Measurements from ENCODE around the gene OGFR.

OGFR gene

DNA sequence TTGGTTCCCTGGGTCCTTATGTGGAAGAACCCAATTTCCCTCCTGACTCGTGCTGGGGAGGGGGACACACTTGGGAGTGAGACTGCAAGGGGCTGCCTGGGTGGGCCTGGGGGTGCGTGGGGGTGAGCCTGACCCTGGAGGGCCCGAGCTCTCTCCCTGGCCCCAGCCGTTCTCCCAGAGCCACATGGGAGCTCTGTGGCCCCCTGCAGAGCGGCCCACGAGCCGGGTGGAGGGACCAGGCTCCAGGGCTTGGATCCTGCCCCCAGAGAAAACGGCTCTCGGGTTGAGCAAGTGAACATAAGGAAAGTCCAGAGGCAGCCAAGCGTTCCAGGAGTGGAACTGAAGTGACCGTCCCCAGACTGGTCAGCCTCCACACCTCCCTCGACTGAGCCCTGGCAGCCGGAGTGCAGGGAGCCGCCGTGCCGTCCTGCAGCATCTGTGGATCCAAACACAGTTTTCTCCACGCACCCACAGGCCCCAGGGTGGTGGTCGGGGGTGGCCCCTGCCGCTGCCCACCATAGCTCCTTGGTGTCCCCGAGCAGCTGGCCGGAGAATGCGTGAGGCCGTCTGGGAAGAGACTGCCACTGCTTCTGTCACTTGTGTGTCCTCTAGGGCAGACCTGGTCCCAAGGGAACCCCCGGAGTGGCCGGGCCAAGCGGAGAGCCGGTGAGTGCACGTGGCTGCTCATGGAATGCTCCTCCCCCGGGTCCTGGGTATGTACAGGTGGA, 22.8 kb downstream of the OGFR start:
- H3K4me3 ChIP-seq (ENCODE audit: low read depth, low read length): no peak overlapping the region
- DNase-seq (ENCODE audit: low read depth): no peak
- TF ChIP-seq, protein P1, sequence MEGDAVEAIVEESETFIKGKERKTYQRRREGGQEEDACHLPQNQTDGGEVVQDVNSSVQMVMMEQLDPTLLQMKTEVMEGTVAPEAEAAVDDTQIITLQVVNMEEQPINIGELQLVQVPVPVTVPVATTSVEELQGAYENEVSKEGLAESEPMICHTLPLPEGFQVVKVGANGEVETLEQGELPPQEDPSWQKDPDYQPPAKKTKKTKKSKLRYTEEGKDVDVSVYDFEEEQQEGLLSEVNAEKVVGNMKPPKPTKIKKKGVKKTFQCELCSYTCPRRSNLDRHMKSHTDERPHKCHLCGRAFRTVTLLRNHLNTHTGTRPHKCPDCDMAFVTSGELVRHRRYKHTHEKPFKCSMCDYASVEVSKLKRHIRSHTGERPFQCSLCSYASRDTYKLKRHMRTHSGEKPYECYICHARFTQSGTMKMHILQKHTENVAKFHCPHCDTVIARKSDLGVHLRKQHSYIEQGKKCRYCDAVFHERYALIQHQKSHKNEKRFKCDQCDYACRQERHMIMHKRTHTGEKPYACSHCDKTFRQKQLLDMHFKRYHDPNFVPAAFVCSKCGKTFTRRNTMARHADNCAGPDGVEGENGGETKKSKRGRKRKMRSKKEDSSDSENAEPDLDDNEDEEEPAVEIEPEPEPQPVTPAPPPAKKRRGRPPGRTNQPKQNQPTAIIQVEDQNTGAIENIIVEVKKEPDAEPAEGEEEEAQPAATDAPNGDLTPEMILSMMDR (IDR thresholded peaks at IDR 0.05; ENCODE audit: control insufficient read depth, extremely low read depth, insufficient read depth): no peak

DNA sequence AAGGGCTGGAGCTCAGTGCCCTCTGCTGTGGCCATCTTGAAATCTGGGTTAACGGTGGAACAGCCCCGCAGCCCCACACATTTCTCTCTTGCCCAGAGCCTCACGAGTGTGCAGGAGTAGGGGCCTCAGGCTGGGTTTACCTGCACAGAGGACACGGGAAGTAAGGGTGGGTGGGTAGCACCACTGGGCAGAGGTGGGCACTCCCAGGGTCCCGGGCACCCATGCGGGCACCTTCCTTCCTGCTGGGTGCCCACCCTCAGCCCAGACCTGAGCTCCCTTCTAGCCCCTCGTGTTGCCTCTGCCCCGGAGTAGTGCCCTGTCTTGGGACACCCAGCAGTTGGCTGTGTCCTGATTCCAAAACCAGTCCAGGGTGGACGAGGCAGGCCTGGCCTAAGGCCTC, 23.4 kb downstream of the OGFR start:
- DNase-seq (ENCODE audit: low read depth): no peak
- TF ChIP-seq, protein P1 (IDR thresholded peaks at IDR 0.05; ENCODE audit: control insufficient read depth, extremely low read depth, insufficient read depth): no peak
- H3K4me3 ChIP-seq (ENCODE audit: low read depth, low read length): no peak overlapping the region

DNA sequence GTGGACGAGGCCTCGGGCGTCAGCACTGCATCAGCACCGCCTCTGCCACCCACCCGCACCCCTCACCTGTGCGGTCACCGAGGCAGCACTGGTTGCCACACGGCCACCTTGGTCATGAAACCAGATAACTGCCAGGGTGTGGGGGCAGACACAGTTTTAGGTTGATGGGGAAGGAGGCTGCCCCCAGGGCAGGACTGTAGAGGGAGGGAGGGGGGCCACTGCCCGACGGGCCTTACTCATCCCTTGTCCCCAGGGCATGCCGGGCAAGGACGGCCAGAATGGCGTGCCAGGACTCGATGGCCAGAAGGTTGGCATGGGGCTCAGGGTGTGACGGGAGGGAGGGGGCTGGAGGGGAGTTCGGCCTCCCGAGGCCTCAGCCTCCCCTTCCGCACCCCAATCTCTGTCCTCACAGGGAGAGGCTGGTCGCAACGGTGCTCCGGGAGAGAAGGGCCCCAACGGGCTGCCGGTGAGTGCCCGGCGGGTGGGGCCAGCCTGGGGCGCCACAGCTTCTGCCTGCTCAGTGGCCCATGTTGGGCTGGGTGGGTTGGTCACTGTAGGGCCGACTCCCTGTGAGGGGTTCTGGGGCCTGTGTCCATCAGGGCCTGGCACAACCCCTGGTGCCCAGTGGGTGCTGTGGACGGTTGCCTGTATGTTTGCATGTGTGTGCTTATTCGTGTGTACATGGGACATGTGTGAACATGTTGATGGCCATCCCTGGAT, 24.0 kb downstream of the OGFR start:
- TF ChIP-seq, protein P1 (IDR thresholded peaks at IDR 0.05; ENCODE audit: control insufficient read depth, extremely low read depth, insufficient read depth): no peak
- no peak for DNase-seq (ENCODE audit: low read depth)
- H3K4me3 ChIP-seq (ENCODE audit: low read depth, low read length): no peak overlapping the region

DNA sequence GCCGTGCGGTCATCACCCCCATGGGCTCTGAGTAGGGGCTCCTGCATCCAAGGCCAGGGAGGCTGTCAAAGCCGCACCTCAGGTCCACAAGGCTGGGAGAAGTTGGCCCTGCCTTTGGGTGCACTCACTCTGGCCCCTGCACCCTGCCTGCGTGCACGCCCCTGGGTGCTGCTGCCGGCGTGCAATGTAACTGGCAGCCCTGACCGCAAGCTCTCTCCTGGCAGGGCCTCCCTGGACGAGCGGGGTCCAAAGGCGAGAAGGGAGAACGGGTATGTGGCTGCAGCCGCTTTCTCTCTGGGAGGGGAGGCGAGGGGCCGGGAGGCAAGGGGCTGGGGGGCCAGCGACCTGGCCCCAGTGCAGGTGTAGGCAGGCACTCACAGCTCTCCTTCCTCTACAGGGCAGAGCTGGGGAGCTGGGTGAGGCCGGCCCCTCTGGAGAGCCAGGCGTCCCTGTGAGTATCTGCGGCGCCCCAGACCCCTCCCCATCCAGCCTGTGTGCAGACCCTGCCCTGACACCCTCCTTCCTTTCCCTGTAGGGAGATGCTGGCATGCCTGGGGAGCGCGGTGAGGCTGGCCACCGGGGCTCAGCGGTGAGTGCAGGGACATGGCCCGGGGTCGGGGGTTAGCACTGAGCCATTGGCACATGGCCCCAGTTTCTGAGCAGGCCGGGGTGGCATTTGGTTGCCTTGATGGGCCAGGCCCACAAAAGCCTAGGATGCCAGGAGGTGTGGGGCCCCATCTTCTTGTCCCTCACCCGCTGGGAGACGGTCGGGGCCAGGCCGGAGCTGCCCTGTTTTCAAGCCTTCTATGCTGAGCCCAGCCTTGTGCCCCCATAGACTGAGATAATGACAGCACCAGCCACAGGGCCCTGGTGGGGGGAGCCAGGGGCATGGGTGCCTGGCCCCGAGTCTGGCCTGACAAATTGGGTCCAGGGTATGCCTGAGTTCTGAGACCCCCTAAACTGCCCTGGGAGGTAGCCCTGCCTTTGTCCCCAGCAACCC, 24.9 kb downstream of the OGFR start:
- TF ChIP-seq, protein P1 (IDR thresholded peaks at IDR 0.05; ENCODE audit: control insufficient read depth, extremely low read depth, insufficient read depth): no peak
- H3K4me3 ChIP-seq (ENCODE audit: low read depth, low read length): no peak overlapping the region
- DNase-seq (ENCODE audit: low read depth): no peak

GRCh38 chr20:62830251-62830650, 25.6 kb downstream of the OGFR start:
- DNase-seq (ENCODE audit: low read depth): no peak
- TF ChIP-seq, protein P1 (IDR thresholded peaks at IDR 0.05; ENCODE audit: control insufficient read depth, extremely low read depth, insufficient read depth): no peak
- H3K4me3 ChIP-seq (ENCODE audit: low read depth, low read length): no peak overlapping the region

GRCh38 chr20:62830821-62831220, 26.2 kb downstream of the OGFR start:
- DNase-seq (ENCODE audit: low read depth): no peak
- TF ChIP-seq, protein P1 (IDR thresholded peaks at IDR 0.05; ENCODE audit: control insufficient read depth, extremely low read depth, insufficient read depth): no peak
- no peak overlapping the region for H3K4me3 ChIP-seq (ENCODE audit: low read depth, low read length)

Data from LNCaP clone FGC (cell line).